RPMI7951 (cell line): ENCODE measurements around the gene GNPAT. TPM values are rescaled to one million over a fixed set of nuclear protein-coding genes. Genes with fewer than 3 reads are reported as not detected.

ENCODE experiments used
- DNase-seq: peaks from one replicate; pipeline ENCODE4 v3.0.0-alpha.2; 2012; ENCODE audit warnings: low read depth
- total RNA-seq: library from RNA; depleted of rRNA; stranded (reverse); fragments of >200 nt; shearing (Covaris generic); gene quantifications from 2 replicates; pipeline ENCODE4 v1.2.3, GENCODE V29; 2014

Gene GNPAT
- total RNA-seq, 1 experiment from 2014 or later, result 74.0 TPM

- DNase-seq, result peak; percentile 25
These were observed 1.6 kb downstream of the GNPAT start for GRCh38 chr1:231242516-231243198.

GRCh38 chr1:231248778-231249177 is 7.8 kb downstream of the GNPAT start:
- no peak for DNase-seq

GRCh38 chr1:231252336-231252735 is 11.3 kb downstream of the GNPAT start:
- DNase-seq, result no peak

GRCh38 chr1:231260351-231260750 is 19.3 kb downstream of the GNPAT start:
- no peak for DNase-seq

GRCh38 chr1:231264642-231265041 is 23.6 kb downstream of the GNPAT start:
- no peak for DNase-seq

GRCh38 chr1:231265379-231265778 is 24.4 kb downstream of the GNPAT start:
- no peak for DNase-seq

GRCh38 chr1:231266811-231267322 is 25.9 kb downstream of the GNPAT start:
- DNase-seq, result no peak

- DNase-seq, result no peak
These were observed 31.2 kb downstream of the GNPAT start for GRCh38 chr1:231272173-231272572.

- no peak for DNase-seq
These were observed 31.9 kb downstream of the GNPAT start for GRCh38 chr1:231272880-231273279.

- DNase-seq, result no peak
These were observed 33.3 kb downstream of the GNPAT start for GRCh38 chr1:231274119-231274825.

- no peak for DNase-seq
These were observed 37.2 kb downstream of the GNPAT start for GRCh38 chr1:231278100-231278790.

GRCh38 chr1:231279081-231279480 is 38.1 kb downstream of the GNPAT start:
- no peak for DNase-seq

GRCh38 chr1:231279683-231280082 is 38.7 kb downstream of the GNPAT start:
- no peak for DNase-seq

GRCh38 chr1:231284441-231284840 is 43.4 kb downstream of the GNPAT start:
- DNase-seq, result no peak

GRCh38 chr1:231286603-231287002 is 45.6 kb downstream of the GNPAT start:
- no peak for DNase-seq

- no peak for DNase-seq
These were observed 54.9 kb downstream of the GNPAT start for GRCh38 chr1:231295938-231296337.

- no peak for DNase-seq
These were observed 61.0 kb downstream of the GNPAT start for GRCh38 chr1:231301990-231302389.

- DNase-seq, result no peak
These were observed 69.5 kb downstream of the GNPAT start for GRCh38 chr1:231310391-231310934.

GRCh38 chr1:231311720-231312431 is 70.9 kb downstream of the GNPAT start:
- no peak for DNase-seq

GRCh38 chr1:231312432-231312788 is 71.4 kb downstream of the GNPAT start:
- no peak for DNase-seq

- no peak for DNase-seq
These were observed 72.6 kb downstream of the GNPAT start for GRCh38 chr1:231313661-231314060.

- DNase-seq, result peak; percentile 39
These were observed 74.9 kb downstream of the GNPAT start for GRCh38 chr1:231315887-231316286.
